ENCODE data around the gene IFIT5. TPM values are rescaled to one million over a fixed set of nuclear protein-coding genes. Genes with fewer than 3 reads are reported as not detected.
"Not testable (repeated sequence)": the region's sequence is repeated elsewhere in the genome, so short reads cannot be mapped to it uniquely, and the experiment has no call there.

Gene IFIT5
- total and polyA plus RNA-seq, 8 donors = 14.0 to 26.3 (median 18.0) TPM

DNA sequence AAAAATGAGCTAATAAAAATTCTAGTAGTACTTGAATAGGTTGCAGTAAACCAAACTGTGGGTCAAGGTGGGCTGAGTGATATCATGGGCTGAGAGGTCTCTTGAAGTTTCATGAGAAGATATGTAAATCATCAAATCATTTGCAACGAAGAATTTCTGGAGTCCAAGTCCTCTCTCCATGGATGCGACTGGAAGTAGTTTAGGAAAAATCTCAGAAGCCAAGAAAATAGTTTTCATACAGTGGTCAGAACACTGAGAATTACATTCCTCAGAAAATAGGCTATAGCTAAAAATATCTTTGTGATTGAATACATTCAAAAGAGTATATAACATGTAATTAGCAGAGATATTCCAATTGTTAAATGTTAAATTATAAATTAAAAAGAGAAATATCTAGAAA, 25.6 kb upstream of the IFIT5 start:
- intact Hi-C loops (cut with DNase I) = no loop called here
- no peaks in the 10 kb centered on the region for H3K36me3 ChIP-seq
- no peak for ATAC-seq

DNA sequence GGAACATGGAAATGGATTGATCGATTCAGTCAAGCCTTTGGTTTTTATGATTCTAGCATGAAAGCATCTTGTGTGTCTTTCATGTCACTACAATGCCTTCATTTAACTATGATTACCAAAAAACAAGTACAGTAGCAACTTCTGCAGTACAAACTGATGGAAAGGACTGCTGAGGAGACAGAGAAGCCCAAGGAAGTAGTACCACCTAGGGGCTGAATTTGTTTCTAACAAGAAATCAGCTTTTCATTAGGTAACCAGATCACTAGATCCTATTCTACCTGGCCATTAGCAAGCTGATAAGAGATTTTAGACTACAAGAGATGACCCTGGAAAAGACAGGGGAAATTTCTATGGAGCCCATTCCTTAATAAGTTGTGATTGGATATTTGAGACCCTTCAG, 25.1 kb upstream of the IFIT5 start:
- TF ChIP-seq, protein P1, sequence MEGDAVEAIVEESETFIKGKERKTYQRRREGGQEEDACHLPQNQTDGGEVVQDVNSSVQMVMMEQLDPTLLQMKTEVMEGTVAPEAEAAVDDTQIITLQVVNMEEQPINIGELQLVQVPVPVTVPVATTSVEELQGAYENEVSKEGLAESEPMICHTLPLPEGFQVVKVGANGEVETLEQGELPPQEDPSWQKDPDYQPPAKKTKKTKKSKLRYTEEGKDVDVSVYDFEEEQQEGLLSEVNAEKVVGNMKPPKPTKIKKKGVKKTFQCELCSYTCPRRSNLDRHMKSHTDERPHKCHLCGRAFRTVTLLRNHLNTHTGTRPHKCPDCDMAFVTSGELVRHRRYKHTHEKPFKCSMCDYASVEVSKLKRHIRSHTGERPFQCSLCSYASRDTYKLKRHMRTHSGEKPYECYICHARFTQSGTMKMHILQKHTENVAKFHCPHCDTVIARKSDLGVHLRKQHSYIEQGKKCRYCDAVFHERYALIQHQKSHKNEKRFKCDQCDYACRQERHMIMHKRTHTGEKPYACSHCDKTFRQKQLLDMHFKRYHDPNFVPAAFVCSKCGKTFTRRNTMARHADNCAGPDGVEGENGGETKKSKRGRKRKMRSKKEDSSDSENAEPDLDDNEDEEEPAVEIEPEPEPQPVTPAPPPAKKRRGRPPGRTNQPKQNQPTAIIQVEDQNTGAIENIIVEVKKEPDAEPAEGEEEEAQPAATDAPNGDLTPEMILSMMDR (IDR thresholded peaks at IDR 0.05) = no peak
- Histone ChIP-seq H3K36me3 (no peaks in the 10 kb centered on the region), H3K27ac (no peak overlapping the region), H3K9me3 (no peaks in the 10 kb centered on the region), H3K4me1 (peaks cover 12 to 42% of the 10 kb centered on the region in 2 donors), H3K27me3 (no peaks in the 10 kb centered on the region), H3K4me3 (no peak overlapping the region)
- ATAC-seq (no peak), DNase-seq (no peak)
- intact Hi-C loops (cut with DNase I) = no loop called here

More for the DNA sequence above, 25.6 kb upstream of the IFIT5 start:
- no peak for DNase-seq
- Histone ChIP-seq H3K9me3 (no peaks in the 10 kb centered on the region), H3K4me3 (no peak overlapping the region), H3K27me3 (no peaks in the 10 kb centered on the region), H3K27ac (no peak overlapping the region), H3K4me1 (peaks cover 7 to 41% of the 10 kb centered on the region in 2 donors)
- TF ChIP-seq, protein P1 (IDR thresholded peaks at IDR 0.05) = no peak

GRCh38 chr10:89390476-89391225, 23.7 kb upstream of the IFIT5 start:
- Histone ChIP-seq H3K9me3 (no peaks in the 10 kb centered on the region), H3K27ac (peak overlapping the region in 1 of 2 donors; percentile 16), H3K36me3 (no peaks in the 10 kb centered on the region), H3K4me3 (no peak overlapping the region), H3K27me3 (no peaks in the 10 kb centered on the region), H3K4me1 (peaks cover 12 to 30% of the 10 kb centered on the region in 2 donors)
- ATAC-seq = no peak
- no peak for DNase-seq
- TF ChIP-seq, protein P1 (IDR thresholded peaks at IDR 0.05) = no peak
- intact Hi-C loops (cut with DNase I) = no loop called here

GRCh38 chr10:89391226-89391576, 23.2 kb upstream of the IFIT5 start:
- intact Hi-C loops (cut with DNase I) = not testable (repeated sequence)
- H3K4me1 ChIP-seq = peaks cover 12 to 29% of the 10 kb centered on the region in 2 donors
- H3K27ac ChIP-seq = peak overlapping the region in 1 of 2 donors; percentile 16

GRCh38 chr10:89391907-89392756, 22.2 kb upstream of the IFIT5 start, which contains the start of gene IFIT1:
TSS of gene IFIT1 (plus strand) at chr10:89392623. CDS start at chr10:89392713, 90 bp downstream.
- TF ChIP-seq, protein P1 (IDR thresholded peaks at IDR 0.05) = no peak
- intact Hi-C loops (cut with DNase I) = no loop called here
- DNase-seq = peak in 3 of 4 donors; percentile 66 to 92 (median 81)
- Histone ChIP-seq H3K36me3 (no peaks in the 10 kb centered on the region), H3K4me3 (peak within 1 kb of the TSS; percentile 33 to 61), H3K27me3 (no peaks in the 10 kb centered on the region), H3K9me3 (no peaks in the 10 kb centered on the region), H3K27ac (peak within 1 kb of the TSS; percentile 87 to 90), H3K4me1 (peaks cover 12 to 33% of the 10 kb centered on the region in 2 donors)
- ATAC-seq = peak; percentile 96

More at GRCh38 chr10:89391226-89391576, 23.2 kb upstream of the IFIT5 start:
- not testable (repeated sequence) for H3K9me3 ChIP-seq, DNase-seq, ATAC-seq, H3K27me3 ChIP-seq, H3K36me3 ChIP-seq
- peak overlapping the region in 1 of 2 donors; percentile 61 for H3K4me3 ChIP-seq
